Measurements from ENCODE around the gene SLC10A7.

- TF ChIP-seq CTCF (conservative IDR thresholded peaks at IDR 0.05; ENCODE audit: low read depth in 2 of 2) = no peak
- TF ChIP-seq EZH2phosphoT487 (IDR thresholded peaks at IDR 0.05; ENCODE audit: unreplicated experiment) = no peak
- no peak for TF ChIP-seq POLR2AphosphoS5 (IDR thresholded peaks at IDR 0.05; ENCODE audit: low read depth)
- no peak for TF ChIP-seq NANOG (IDR thresholded peaks at IDR 0.05; ENCODE audit: borderline replicate concordance)
- no peak for TF ChIP-seq EZH2 (IDR thresholded peaks at IDR 0.05; ENCODE audit: low read depth, unreplicated experiment)
- TF ChIP-seq JUNB (IDR thresholded peaks at IDR 0.05; ENCODE audit: unreplicated experiment) = no peak
- TF ChIP-seq REST (IDR thresholded peaks at IDR 0.05; ENCODE audit: unreplicated experiment) = no peak
- TF ChIP-seq CREB1 (CRISPR knock-in tag; IDR thresholded peaks at IDR 0.05; ENCODE audit: low read depth) = no peak
- no peak for TF ChIP-seq ZNF331 (CRISPR knock-in tag; IDR thresholded peaks at IDR 0.05; ENCODE audit: low read depth)
These were observed 212.8 kb downstream of the SLC10A7 start for GRCh38 chr4:146308951-146309350.

Data from GM23338 (cell line).